WTC11 (cell line): Measurements from ENCODE around the gene NEK7. TPM values are rescaled to one million over a fixed set of nuclear protein-coding genes. Genes with fewer than 3 reads are reported as not detected.

Experiments used
- ATAC-seq: fragments of 200-7000 bp; cut with Tn5 transposase; 2 replicates; pipeline ENCODE4 v1.10.0; 2021; ENCODE audit warnings: mild to moderate bottlenecking, moderate library complexity
- CTCF ChIA-PET: fragments of 300-600 bp; sonication (Branson Sonifier 250); formaldehyde crosslinking; loops from one replicate; lab custom pipeline; 2021; ENCODE audit warnings: antibody characterized with exemption; lab: Charles Lee
- POLR2A ChIA-PET: fragments of 350-600 bp; sonication (Branson Sonifier 250); formaldehyde crosslinking; loops from one replicate; lab custom pipeline; 2021; ENCODE audit warnings: antibody characterized with exemption; lab: Charles Lee
- DNase-seq: peaks from one replicate; pipeline ENCODE4 v3.0.0; 2021; ENCODE audit warnings: low spot score
- H3K27ac Mint-ChIP-seq: 2 replicates; pipeline ENCODE4 v1.8.0; 2021; ENCODE audit warnings: mixed read lengths
- H3K27me3 Mint-ChIP-seq: 2 replicates; pipeline ENCODE4 v1.8.0; 2021; ENCODE audit warnings: low read depth, mild to moderate bottlenecking, moderate library complexity, mixed read lengths
- H3K36me3 Mint-ChIP-seq: 2 replicates; pipeline ENCODE4 v1.8.0; 2021; ENCODE audit warnings: mixed read lengths
- H3K4me1 Mint-ChIP-seq: 2 replicates; pipeline ENCODE4 v1.8.0; 2022; ENCODE audit warnings: mixed read lengths
- H3K4me3 Mint-ChIP-seq: 2 replicates; pipeline ENCODE4 v1.8.0; 2021; ENCODE audit warnings: mild to moderate bottlenecking, moderate library complexity, mixed read lengths
- H3K9me3 Mint-ChIP-seq: 2 replicates; pipeline ENCODE4 v1.8.0; 2021; ENCODE audit warnings: mixed read lengths
- ATF1 ChIP-seq: sonication (generic); formaldehyde crosslinking; IDR thresholded peaks from 2 replicates; pipeline ENCODE4 v1.8.1; 2023; ENCODE audit warnings: mild to moderate bottlenecking, moderate library complexity, missing genetic modification reagents
- CBFB ChIP-seq: sonication (generic); formaldehyde crosslinking; IDR thresholded peaks from 2 replicates; pipeline ENCODE4 v1.8.1; 2022; ENCODE audit warnings: mild to moderate bottlenecking, low read depth, missing genetic modification reagents
- EMX1 ChIP-seq: fragments of 250-450 bp; sonication (Bioruptor Pico); IDR thresholded peaks from 2 replicates; pipeline ENCODE4 v1.8.0; 2021; ENCODE audit warnings: mild to moderate bottlenecking
- GABPB1 ChIP-seq: sonication (generic); formaldehyde crosslinking; IDR thresholded peaks from 2 replicates; pipeline ENCODE4 v1.8.1; 2023; ENCODE audit warnings: mild to moderate bottlenecking, missing genetic modification reagents
- IRF2 ChIP-seq: sonication (generic); formaldehyde crosslinking; IDR thresholded peaks from 2 replicates; pipeline ENCODE4 v1.8.0; 2022; ENCODE audit warnings: low read depth, missing genetic modification reagents, borderline replicate concordance
- NFATC4 ChIP-seq: fragments of 250-450 bp; sonication (Bioruptor Pico); IDR thresholded peaks from 2 replicates; pipeline ENCODE4 v1.9.0; 2021; ENCODE audit warnings: mild to moderate bottlenecking
- NFE2L1 ChIP-seq: sonication (generic); formaldehyde crosslinking; IDR thresholded peaks from 2 replicates; pipeline ENCODE4 v1.8.1; 2023; ENCODE audit warnings: missing genetic modification reagents
- OVOL2 ChIP-seq: fragments of 250-450 bp; sonication (Bioruptor Pico); IDR thresholded peaks from 2 replicates; pipeline ENCODE4 v1.9.0; 2021; ENCODE audit warnings: mild to moderate bottlenecking, borderline replicate concordance
- RORB ChIP-seq: fragments of 250-450 bp; sonication (Bioruptor Pico); IDR thresholded peaks from 2 replicates; pipeline ENCODE4 v1.9.0; 2021; ENCODE audit warnings: mild to moderate bottlenecking
- TCF7 ChIP-seq: sonication (generic); formaldehyde crosslinking; IDR thresholded peaks from 2 replicates; pipeline ENCODE4 v1.8.0; 2022; ENCODE audit warnings: mild to moderate bottlenecking, low read depth, missing genetic modification reagents, moderate library complexity
- ZNF219 ChIP-seq: sonication (generic); formaldehyde crosslinking; IDR thresholded peaks from 2 replicates; pipeline ENCODE4 v1.8.0; 2023; ENCODE audit warnings: missing genetic modification reagents, mild to moderate bottlenecking, borderline replicate concordance
- ZNF396 ChIP-seq: fragments of 250-450 bp; sonication (Bioruptor Pico); IDR thresholded peaks from 2 replicates; pipeline ENCODE4 v1.8.0; 2021; ENCODE audit warnings: mild to moderate bottlenecking, moderate library complexity, borderline replicate concordance
- total RNA-seq: library from RNA; stranded (reverse); gene quantifications from 3 replicates; pipeline ENCODE4 v1.2.3, GENCODE V29; 2021
- TF ChIP-seq, protein P1 (sequence below): fragments of 250-450 bp; sonication (Bioruptor Pico); IDR thresholded peaks from 2 replicates; pipeline ENCODE4 v1.9.0; 2021; ENCODE audit warnings: mild to moderate bottlenecking, borderline replicate concordance
- TF ChIP-seq, protein P2 (sequence below): sonication (generic); formaldehyde crosslinking; IDR thresholded peaks from 2 replicates; pipeline ENCODE4 v1.8.1; 2023; ENCODE audit warnings: mild to moderate bottlenecking, missing genetic modification reagents, moderate library complexity
- TF ChIP-seq, protein P3 (sequence below): fragments of 250-450 bp; sonication (Bioruptor Pico); IDR thresholded peaks from 2 replicates; pipeline ENCODE4 v1.9.0; 2021; ENCODE audit warnings: mild to moderate bottlenecking
- TF ChIP-seq, protein P4 (sequence below): sonication (generic); formaldehyde crosslinking; IDR thresholded peaks from 2 replicates; pipeline ENCODE4 v1.8.1; 2022; ENCODE audit warnings: mild to moderate bottlenecking, moderate library complexity, missing genetic modification reagents
- TF ChIP-seq, protein P5 (sequence below): sonication (generic); formaldehyde crosslinking; IDR thresholded peaks from 2 replicates; pipeline ENCODE4 v1.8.1; 2022; ENCODE audit warnings: mild to moderate bottlenecking, missing genetic modification reagents, moderate library complexity, borderline replicate concordance
- TF ChIP-seq, protein P6 (sequence below): sonication (generic); formaldehyde crosslinking; IDR thresholded peaks from 2 replicates; pipeline ENCODE4 v1.8.0; 2023; ENCODE audit warnings: missing genetic modification reagents, mild to moderate bottlenecking, borderline replicate concordance
- TF ChIP-seq, protein P7 (sequence below): sonication (generic); formaldehyde crosslinking; IDR thresholded peaks from 2 replicates; pipeline ENCODE4 v1.8.1; 2023; ENCODE audit warnings: mild to moderate bottlenecking, missing genetic modification reagents
- TF ChIP-seq, protein P8 (sequence below): sonication (generic); formaldehyde crosslinking; IDR thresholded peaks from 2 replicates; pipeline ENCODE4 v1.8.0; 2022; ENCODE audit warnings: mild to moderate bottlenecking, missing genetic modification reagents

NEK7 gene
- total RNA-seq, 1 experiment from 2014 or later = 10.3 TPM

DNA sequence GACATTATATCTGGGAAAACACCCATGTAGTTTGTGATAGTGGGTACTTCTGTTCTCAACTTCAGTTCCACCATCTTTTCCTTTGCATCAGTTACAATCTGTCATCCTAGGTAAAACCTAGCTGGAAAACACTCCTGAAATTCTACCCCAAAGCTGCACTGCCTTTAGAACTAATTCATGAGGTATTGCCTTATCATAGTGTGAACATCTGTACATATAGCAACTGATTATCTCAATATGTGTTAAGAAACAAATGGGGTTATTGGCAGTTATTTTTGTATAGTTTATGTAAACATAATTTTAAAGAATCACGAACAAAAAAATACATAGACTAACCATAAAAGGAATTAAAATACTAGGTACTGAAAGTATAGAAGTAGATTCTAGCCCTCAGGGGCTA is 6.4 kb upstream of the NEK7 start (continued):
- TF ChIP-seq, protein P1, sequence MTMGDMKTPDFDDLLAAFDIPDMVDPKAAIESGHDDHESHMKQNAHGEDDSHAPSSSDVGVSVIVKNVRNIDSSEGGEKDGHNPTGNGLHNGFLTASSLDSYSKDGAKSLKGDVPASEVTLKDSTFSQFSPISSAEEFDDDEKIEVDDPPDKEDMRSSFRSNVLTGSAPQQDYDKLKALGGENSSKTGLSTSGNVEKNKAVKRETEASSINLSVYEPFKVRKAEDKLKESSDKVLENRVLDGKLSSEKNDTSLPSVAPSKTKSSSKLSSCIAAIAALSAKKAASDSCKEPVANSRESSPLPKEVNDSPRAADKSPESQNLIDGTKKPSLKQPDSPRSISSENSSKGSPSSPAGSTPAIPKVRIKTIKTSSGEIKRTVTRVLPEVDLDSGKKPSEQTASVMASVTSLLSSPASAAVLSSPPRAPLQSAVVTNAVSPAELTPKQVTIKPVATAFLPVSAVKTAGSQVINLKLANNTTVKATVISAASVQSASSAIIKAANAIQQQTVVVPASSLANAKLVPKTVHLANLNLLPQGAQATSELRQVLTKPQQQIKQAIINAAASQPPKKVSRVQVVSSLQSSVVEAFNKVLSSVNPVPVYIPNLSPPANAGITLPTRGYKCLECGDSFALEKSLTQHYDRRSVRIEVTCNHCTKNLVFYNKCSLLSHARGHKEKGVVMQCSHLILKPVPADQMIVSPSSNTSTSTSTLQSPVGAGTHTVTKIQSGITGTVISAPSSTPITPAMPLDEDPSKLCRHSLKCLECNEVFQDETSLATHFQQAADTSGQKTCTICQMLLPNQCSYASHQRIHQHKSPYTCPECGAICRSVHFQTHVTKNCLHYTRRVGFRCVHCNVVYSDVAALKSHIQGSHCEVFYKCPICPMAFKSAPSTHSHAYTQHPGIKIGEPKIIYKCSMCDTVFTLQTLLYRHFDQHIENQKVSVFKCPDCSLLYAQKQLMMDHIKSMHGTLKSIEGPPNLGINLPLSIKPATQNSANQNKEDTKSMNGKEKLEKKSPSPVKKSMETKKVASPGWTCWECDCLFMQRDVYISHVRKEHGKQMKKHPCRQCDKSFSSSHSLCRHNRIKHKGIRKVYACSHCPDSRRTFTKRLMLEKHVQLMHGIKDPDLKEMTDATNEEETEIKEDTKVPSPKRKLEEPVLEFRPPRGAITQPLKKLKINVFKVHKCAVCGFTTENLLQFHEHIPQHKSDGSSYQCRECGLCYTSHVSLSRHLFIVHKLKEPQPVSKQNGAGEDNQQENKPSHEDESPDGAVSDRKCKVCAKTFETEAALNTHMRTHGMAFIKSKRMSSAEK (CRISPR knock-in tag) = no peak
- TF ChIP-seq ATF1 = no peak
- TF ChIP-seq, all 79 proteins: peak for 0

DNA sequence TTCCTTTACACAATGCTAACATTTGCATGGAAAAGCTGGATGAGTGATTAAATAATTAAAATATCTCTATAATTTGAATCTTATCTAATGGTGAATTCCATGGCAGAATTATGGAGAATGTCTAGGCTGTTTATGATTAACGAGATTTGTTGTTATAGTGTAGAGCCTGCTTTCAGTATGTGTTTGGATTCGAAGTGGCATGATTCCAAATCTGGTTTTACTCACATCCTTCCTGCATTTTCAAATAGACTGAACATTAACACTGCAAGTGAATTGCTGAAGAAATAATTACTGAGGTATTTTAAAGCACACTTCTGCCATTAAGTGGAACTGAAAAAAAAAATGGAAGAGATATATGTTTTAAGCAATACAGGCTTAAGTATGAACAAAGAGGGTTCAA is 5.1 kb upstream of the NEK7 start:
- Mint-ChIP-seq H3K9me3 (no peaks in the 10 kb centered on the region), H3K36me3 (no peaks in the 10 kb centered on the region), H3K27ac (no peak overlapping the region), H3K27me3 (no peaks in the 10 kb centered on the region), H3K4me3 (no peak overlapping the region), H3K4me1 (peaks cover 9% of the 10 kb centered on the region)
- no peak for DNase-seq
- TF ChIP-seq, protein P2, sequence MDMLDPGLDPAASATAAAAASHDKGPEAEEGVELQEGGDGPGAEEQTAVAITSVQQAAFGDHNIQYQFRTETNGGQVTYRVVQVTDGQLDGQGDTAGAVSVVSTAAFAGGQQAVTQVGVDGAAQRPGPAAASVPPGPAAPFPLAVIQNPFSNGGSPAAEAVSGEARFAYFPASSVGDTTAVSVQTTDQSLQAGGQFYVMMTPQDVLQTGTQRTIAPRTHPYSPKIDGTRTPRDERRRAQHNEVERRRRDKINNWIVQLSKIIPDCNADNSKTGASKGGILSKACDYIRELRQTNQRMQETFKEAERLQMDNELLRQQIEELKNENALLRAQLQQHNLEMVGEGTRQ (CRISPR knock-in tag) = no peak
- TF ChIP-seq, protein P3, sequence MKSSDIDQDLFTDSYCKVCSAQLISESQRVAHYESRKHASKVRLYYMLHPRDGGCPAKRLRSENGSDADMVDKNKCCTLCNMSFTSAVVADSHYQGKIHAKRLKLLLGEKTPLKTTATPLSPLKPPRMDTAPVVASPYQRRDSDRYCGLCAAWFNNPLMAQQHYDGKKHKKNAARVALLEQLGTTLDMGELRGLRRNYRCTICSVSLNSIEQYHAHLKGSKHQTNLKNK (CRISPR knock-in tag) = no peak
- TF ChIP-seq CBFB (CRISPR knock-in tag) (no peak), NFATC4 (CRISPR knock-in tag) (no peak), RORB (no peak), GABPB1 (CRISPR knock-in tag) (no peak), EMX1 (CRISPR knock-in tag) (no peak), OVOL2 (CRISPR knock-in tag) (no peak), IRF2 (CRISPR knock-in tag) (no peak), ZNF219 (no peak), NFE2L1 (CRISPR knock-in tag) (no peak), ZNF396 (CRISPR knock-in tag) (no peak), TCF7 (CRISPR knock-in tag) (no peak)
- TF ChIP-seq, protein P4, sequence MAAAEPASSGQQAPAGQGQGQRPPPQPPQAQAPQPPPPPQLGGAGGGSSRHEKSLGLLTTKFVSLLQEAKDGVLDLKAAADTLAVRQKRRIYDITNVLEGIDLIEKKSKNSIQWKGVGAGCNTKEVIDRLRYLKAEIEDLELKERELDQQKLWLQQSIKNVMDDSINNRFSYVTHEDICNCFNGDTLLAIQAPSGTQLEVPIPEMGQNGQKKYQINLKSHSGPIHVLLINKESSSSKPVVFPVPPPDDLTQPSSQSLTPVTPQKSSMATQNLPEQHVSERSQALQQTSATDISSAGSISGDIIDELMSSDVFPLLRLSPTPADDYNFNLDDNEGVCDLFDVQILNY = no peak
- TF ChIP-seq, protein P5, sequence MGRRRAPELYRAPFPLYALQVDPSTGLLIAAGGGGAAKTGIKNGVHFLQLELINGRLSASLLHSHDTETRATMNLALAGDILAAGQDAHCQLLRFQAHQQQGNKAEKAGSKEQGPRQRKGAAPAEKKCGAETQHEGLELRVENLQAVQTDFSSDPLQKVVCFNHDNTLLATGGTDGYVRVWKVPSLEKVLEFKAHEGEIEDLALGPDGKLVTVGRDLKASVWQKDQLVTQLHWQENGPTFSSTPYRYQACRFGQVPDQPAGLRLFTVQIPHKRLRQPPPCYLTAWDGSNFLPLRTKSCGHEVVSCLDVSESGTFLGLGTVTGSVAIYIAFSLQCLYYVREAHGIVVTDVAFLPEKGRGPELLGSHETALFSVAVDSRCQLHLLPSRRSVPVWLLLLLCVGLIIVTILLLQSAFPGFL = no peak
- TF ChIP-seq, protein P6, sequence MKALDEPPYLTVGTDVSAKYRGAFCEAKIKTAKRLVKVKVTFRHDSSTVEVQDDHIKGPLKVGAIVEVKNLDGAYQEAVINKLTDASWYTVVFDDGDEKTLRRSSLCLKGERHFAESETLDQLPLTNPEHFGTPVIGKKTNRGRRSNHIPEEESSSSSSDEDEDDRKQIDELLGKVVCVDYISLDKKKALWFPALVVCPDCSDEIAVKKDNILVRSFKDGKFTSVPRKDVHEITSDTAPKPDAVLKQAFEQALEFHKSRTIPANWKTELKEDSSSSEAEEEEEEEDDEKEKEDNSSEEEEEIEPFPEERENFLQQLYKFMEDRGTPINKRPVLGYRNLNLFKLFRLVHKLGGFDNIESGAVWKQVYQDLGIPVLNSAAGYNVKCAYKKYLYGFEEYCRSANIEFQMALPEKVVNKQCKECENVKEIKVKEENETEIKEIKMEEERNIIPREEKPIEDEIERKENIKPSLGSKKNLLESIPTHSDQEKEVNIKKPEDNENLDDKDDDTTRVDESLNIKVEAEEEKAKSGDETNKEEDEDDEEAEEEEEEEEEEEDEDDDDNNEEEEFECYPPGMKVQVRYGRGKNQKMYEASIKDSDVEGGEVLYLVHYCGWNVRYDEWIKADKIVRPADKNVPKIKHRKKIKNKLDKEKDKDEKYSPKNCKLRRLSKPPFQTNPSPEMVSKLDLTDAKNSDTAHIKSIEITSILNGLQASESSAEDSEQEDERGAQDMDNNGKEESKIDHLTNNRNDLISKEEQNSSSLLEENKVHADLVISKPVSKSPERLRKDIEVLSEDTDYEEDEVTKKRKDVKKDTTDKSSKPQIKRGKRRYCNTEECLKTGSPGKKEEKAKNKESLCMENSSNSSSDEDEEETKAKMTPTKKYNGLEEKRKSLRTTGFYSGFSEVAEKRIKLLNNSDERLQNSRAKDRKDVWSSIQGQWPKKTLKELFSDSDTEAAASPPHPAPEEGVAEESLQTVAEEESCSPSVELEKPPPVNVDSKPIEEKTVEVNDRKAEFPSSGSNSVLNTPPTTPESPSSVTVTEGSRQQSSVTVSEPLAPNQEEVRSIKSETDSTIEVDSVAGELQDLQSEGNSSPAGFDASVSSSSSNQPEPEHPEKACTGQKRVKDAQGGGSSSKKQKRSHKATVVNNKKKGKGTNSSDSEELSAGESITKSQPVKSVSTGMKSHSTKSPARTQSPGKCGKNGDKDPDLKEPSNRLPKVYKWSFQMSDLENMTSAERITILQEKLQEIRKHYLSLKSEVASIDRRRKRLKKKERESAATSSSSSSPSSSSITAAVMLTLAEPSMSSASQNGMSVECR (CRISPR knock-in tag) = no peak
- TF ChIP-seq, protein P7, sequence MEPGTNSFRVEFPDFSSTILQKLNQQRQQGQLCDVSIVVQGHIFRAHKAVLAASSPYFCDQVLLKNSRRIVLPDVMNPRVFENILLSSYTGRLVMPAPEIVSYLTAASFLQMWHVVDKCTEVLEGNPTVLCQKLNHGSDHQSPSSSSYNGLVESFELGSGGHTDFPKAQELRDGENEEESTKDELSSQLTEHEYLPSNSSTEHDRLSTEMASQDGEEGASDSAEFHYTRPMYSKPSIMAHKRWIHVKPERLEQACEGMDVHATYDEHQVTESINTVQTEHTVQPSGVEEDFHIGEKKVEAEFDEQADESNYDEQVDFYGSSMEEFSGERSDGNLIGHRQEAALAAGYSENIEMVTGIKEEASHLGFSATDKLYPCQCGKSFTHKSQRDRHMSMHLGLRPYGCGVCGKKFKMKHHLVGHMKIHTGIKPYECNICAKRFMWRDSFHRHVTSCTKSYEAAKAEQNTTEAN = no peak
- TF ChIP-seq, protein P8, sequence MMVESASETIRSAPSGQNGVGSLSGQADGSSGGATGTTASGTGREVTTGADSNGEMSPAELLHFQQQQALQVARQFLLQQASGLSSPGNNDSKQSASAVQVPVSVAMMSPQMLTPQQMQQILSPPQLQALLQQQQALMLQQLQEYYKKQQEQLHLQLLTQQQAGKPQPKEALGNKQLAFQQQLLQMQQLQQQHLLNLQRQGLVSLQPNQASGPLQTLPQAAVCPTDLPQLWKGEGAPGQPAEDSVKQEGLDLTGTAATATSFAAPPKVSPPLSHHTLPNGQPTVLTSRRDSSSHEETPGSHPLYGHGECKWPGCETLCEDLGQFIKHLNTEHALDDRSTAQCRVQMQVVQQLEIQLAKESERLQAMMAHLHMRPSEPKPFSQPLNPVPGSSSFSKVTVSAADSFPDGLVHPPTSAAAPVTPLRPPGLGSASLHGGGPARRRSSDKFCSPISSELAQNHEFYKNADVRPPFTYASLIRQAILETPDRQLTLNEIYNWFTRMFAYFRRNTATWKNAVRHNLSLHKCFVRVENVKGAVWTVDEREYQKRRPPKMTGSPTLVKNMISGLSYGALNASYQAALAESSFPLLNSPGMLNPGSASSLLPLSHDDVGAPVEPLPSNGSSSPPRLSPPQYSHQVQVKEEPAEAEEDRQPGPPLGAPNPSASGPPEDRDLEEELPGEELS (CRISPR knock-in tag) = no peak
- CTCF ChIA-PET = no interaction called here
- no peak for ATAC-seq
- POLR2A ChIA-PET = no interaction called here
